HepG2 (cell line): ENCODE measurements around the gene GRAMD4.

Experiments
- NR2F6 ChIP-seq, 2 experiments: IDR thresholded peaks; 2 replicates each; pipeline ENCODE4 v1.6.1; 2016; ENCODE audit warnings: antibody characterized with exemption in 1 of 2, mild to moderate bottlenecking in 1 of 2
- SOX6 ChIP-seq, 2 experiments: fragments of 450-650 bp in 1 of 2; sonication (generic) in 1 of 2; formaldehyde crosslinking in 1 of 2; IDR thresholded peaks; 2 replicates each; pipeline versions ENCODE4 v1.4.0 to v1.6.1; 2017 to 2020; ENCODE audit warnings: antibody characterized with exemption in 1 of 2, mild to moderate bottlenecking in 1 of 2, missing genetic modification reagents in 1 of 2
- SP2 ChIP-seq: sonication (generic); formaldehyde crosslinking; IDR thresholded peaks from 2 replicates; pipeline ENCODE4 v1.5.1; 2020; ENCODE audit warnings: mild to moderate bottlenecking, missing genetic modification reagents
- ZNF224 ChIP-seq: sonication (generic); formaldehyde crosslinking; IDR thresholded peaks from 2 replicates; pipeline ENCODE4 v1.5.0; 2020; ENCODE audit warnings: mild to moderate bottlenecking, missing genetic modification reagents
- ZNF615 ChIP-seq: sonication (generic); formaldehyde crosslinking; IDR thresholded peaks from 2 replicates; pipeline ENCODE4 v1.5.0; 2020; ENCODE audit warnings: mild to moderate bottlenecking, missing genetic modification reagents, borderline replicate concordance
- TF ChIP-seq, protein P1 (sequence below): sonication (generic); formaldehyde crosslinking; IDR thresholded peaks from 2 replicates; pipeline ENCODE4 v1.4.0; 2020; ENCODE audit warnings: missing genetic modification reagents
- TF ChIP-seq, protein P2 (sequence below): IDR thresholded peaks from 2 replicates; pipeline ENCODE4 v1.6.1; 2016; ENCODE audit warnings: low read depth, control low read depth
- TF ChIP-seq, protein P3 (sequence below): sonication (generic); formaldehyde crosslinking; IDR thresholded peaks from 2 replicates; pipeline ENCODE4 v1.4.0; 2020; ENCODE audit warnings: missing genetic modification reagents, borderline replicate concordance

DNA sequence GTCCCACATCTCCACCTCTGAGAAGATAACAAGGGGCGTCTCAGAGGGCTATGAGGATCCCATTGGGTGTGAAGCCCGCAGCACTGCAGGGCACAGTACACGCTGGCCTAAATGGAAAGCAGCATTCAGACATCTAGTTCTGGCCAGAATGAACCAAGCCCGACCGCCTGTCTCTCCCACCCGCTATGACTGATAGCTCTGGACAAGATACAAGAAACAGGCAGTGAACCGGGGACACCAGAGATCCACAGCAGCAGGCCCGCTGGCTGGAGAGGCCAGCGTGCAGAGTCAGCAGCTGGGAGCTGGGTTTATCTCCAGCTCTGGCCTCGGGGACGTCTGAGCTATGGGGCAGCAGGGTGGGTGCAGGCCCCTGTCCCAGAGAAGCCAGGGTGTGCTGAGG, 108.3 kb downstream of the GRAMD4 start:
- TF ChIP-seq NR2F6 (IDR thresholded peaks at IDR 0.05) (no peak), NR2F6 (CRISPR knock-in tag; IDR thresholded peaks at IDR 0.05) (no peak), ZNF224 (CRISPR knock-in tag) (no peak), SP2 (CRISPR knock-in tag) (no peak), ZNF615 (CRISPR knock-in tag) (no peak), SOX6 (IDR thresholded peaks at IDR 0.05) (no peak), SOX6 (CRISPR knock-in tag; IDR thresholded peaks at IDR 0.05) (no peak)
- TF ChIP-seq, protein P1, sequence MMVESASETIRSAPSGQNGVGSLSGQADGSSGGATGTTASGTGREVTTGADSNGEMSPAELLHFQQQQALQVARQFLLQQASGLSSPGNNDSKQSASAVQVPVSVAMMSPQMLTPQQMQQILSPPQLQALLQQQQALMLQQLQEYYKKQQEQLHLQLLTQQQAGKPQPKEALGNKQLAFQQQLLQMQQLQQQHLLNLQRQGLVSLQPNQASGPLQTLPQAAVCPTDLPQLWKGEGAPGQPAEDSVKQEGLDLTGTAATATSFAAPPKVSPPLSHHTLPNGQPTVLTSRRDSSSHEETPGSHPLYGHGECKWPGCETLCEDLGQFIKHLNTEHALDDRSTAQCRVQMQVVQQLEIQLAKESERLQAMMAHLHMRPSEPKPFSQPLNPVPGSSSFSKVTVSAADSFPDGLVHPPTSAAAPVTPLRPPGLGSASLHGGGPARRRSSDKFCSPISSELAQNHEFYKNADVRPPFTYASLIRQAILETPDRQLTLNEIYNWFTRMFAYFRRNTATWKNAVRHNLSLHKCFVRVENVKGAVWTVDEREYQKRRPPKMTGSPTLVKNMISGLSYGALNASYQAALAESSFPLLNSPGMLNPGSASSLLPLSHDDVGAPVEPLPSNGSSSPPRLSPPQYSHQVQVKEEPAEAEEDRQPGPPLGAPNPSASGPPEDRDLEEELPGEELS (CRISPR knock-in tag) = no peak
- TF ChIP-seq, protein P2, sequence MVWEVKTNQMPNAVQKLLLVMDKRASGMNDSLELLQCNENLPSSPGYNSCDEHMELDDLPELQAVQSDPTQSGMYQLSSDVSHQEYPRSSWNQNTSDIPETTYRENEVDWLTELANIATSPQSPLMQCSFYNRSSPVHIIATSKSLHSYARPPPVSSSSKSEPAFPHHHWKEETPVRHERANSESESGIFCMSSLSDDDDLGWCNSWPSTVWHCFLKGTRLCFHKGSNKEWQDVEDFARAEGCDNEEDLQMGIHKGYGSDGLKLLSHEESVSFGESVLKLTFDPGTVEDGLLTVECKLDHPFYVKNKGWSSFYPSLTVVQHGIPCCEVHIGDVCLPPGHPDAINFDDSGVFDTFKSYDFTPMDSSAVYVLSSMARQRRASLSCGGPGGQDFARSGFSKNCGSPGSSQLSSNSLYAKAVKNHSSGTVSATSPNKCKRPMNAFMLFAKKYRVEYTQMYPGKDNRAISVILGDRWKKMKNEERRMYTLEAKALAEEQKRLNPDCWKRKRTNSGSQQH = no peak
- TF ChIP-seq, protein P3, sequence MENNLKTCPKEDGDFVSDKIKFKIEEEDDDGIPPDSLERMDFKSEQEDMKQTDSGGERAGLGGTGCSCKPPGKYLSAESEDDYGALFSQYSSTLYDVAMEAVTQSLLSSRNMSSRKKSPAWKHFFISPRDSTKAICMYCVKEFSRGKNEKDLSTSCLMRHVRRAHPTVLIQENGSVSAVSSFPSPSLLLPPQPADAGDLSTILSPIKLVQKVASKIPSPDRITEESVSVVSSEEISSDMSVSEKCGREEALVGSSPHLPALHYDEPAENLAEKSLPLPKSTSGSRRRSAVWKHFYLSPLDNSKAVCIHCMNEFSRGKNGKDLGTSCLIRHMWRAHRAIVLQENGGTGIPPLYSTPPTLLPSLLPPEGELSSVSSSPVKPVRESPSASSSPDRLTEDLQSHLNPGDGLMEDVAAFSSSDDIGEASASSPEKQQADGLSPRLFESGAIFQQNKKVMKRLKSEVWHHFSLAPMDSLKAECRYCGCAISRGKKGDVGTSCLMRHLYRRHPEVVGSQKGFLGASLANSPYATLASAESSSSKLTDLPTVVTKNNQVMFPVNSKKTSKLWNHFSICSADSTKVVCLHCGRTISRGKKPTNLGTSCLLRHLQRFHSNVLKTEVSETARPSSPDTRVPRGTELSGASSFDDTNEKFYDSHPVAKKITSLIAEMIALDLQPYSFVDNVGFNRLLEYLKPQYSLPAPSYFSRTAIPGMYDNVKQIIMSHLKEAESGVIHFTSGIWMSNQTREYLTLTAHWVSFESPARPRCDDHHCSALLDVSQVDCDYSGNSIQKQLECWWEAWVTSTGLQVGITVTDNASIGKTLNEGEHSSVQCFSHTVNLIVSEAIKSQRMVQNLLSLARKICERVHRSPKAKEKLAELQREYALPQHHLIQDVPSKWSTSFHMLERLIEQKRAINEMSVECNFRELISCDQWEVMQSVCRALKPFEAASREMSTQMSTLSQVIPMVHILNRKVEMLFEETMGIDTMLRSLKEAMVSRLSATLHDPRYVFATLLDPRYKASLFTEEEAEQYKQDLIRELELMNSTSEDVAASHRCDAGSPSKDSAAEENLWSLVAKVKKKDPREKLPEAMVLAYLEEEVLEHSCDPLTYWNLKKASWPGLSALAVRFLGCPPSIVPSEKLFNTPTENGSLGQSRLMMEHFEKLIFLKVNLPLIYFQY (CRISPR knock-in tag) = no peak
